Activated naive CD8-positive, alpha-beta T cell (primary cell): ENCODE results near the gene MT1E.
"Not testable (repeated sequence)": the region's sequence is repeated elsewhere in the genome, so short reads cannot be mapped to it uniquely, and the experiment has no call there.

ENCODE experiments used
- H3K27ac Mint-ChIP-seq: one replicate; pipeline ENCODE4 v1.8.0; 2021; ENCODE audit warnings: mixed read lengths
- H3K27me3 Mint-ChIP-seq: one replicate; pipeline ENCODE4 v1.8.0; 2021; ENCODE audit warnings: mixed read lengths
- H3K36me3 Mint-ChIP-seq: one replicate; pipeline ENCODE4 v1.8.0; 2021; ENCODE audit warnings: mixed read lengths
- H3K4me1 Mint-ChIP-seq: one replicate; pipeline ENCODE4 v1.8.0; 2021; ENCODE audit warnings: low read depth, mixed read lengths
- H3K4me3 Mint-ChIP-seq: one replicate; pipeline ENCODE4 v1.8.0; 2021; ENCODE audit warnings: mild to moderate bottlenecking, mixed read lengths
- H3K9me3 Mint-ChIP-seq: one replicate; pipeline ENCODE4 v1.8.0; 2021; ENCODE audit warnings: low read depth, mixed read lengths

The MT1E gene

DNA sequence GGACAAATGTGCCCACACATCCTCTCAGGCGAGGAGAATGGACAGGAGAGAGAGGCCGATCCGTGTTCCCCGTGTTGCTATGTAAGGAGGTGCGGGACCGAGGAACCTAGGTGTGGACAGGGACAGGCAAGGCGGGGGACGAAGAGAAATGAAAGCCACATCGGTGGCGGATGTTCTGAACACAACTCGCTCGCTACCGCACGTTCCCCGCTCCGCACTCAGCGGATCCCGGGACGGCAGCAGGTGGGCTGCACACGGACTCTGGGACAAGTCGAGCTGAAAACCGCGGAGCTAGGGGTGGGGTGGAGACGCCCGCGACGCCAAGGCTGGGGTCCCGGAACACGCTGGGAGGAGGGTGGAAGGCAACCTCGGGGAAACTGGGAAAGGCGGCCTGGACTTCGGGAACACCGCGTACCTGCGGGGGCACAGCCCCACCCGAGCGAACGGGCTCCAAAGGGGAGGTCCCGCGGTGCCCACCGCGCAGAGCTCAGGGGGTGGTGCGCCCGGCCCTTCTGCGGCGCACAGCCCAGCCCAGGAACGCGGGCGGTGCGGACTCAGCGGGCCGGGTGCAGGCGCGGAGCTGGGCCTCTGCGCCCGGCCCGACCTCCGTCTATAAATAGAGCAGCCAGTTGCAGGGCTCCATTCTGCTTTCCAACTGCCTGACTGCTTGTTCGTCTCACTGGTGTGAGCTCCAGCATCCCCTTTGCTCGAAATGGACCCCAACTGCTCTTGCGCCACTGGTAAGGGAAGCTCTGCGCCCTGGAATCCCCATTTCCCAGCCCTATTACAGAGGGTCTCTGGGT, at the start of gene MT1E:
Gene MT1E (plus strand): TSS at position 642 of the 803 bp plus-strand sequence. CDS start 71 bp downstream, at position 713.
- Mint-ChIP-seq H3K27me3 (peaks cover 2% of the 10 kb centered on the region), H3K9me3 (no peaks in the 10 kb centered on the region), H3K36me3 (no peaks in the 10 kb centered on the region), H3K4me1 (peaks cover 15% of the 10 kb centered on the region), H3K4me3 (peak within 1 kb of the TSS; percentile 88), H3K27ac (peak within 1 kb of the TSS; percentile 41)

DNA sequence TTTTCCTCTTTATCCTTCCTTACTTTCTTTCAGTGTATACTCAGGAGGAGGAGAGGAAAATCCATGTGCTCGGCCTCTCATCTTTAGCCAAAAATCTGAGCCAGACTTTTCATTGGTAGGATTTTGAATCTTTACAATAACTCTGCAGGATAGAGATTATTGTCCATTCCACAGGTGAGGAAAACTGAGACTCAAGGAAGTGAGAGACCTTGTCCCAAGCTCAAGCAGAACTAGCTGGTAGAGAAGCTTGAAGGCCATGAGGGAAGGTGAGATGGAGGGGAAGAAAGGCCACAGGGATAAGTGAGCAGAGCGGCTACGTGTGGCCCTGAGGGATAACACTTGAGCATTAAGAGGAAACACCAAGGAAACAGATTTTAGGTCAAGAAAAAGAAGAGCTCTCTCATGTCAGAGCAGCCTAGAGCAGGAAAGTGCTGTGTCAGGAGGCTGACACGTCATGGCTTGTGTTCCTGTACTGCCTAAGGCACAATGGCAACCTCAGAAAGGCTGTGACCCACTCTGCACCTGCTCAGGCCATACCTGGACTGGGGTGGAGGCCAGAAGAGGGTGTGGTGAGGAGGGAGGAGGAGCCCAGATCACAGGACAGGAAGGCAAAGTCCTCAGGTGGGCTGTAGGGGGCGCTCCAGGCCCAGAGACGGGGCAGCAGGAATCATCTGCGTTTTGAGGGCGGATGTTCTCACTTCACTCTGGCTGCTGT, 48.8 kb upstream of the MT1E start:
- Mint-ChIP-seq H3K4me3 (no peak overlapping the region), H3K27me3 (no peaks in the 10 kb centered on the region), H3K36me3 (no peaks in the 10 kb centered on the region), H3K27ac (no peak overlapping the region), H3K9me3 (peaks cover 5% of the 10 kb centered on the region), H3K4me1 (peaks cover 6% of the 10 kb centered on the region)

DNA sequence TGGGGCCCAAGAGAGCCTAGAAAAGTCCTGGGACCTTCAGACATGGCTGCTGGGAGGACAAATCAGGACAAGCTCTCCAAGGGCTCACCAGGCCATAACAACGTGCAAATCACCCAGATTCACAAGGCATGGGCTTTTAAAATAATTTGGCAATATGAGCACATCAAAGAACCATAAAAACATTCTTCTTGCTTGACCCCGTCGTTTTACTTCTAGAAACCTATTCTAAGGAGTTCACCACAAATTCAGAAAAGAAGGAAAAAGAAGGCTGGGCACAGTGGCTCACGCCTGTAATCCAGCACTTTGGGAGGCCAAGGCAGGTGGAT, 48.3 kb upstream of the MT1E start:
- Mint-ChIP-seq H3K27me3 (no peaks in the 10 kb centered on the region), H3K4me1 (peaks cover 6% of the 10 kb centered on the region), H3K27ac (no peak overlapping the region), H3K36me3 (no peaks in the 10 kb centered on the region), H3K4me3 (no peak overlapping the region), H3K9me3 (peaks cover 5% of the 10 kb centered on the region)

DNA sequence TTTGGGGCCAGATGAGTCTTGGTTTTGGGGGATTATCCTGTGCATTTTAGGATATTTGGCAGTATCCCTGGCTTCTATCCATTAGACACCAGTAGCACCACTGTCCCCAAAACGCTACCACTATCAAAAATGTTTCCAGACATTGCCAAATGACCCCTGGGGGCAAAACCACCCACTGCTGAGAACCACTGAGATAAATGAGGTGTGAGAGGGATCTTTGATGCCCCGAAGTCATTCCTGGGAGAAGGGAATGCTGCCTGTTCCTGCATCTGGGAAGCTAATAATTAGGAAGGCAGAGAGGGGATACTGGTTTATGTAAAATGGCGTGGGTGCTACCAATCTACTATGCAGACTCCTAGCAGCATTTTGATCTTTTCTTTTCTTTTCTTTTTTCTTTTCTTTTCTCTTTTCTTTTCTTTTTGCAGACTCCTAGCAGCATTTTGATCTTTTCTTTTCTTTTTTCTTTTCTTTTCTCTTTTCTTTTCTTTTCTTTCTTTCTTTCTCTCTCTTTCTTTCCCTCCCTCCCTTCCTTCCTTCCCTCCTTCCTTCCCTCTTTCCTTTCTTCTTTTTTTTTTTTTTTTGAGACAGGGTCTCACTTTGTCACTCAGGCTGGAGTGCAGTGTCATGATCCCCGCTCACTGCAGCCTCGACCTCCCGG, 45.1 kb upstream of the MT1E start:
- Mint-ChIP-seq H3K27ac (no peak overlapping the region), H3K4me1 (peaks cover 6% of the 10 kb centered on the region), H3K4me3 (no peak overlapping the region), H3K9me3 (no peaks in the 10 kb centered on the region), H3K36me3 (no peaks in the 10 kb centered on the region), H3K27me3 (no peaks in the 10 kb centered on the region)

DNA sequence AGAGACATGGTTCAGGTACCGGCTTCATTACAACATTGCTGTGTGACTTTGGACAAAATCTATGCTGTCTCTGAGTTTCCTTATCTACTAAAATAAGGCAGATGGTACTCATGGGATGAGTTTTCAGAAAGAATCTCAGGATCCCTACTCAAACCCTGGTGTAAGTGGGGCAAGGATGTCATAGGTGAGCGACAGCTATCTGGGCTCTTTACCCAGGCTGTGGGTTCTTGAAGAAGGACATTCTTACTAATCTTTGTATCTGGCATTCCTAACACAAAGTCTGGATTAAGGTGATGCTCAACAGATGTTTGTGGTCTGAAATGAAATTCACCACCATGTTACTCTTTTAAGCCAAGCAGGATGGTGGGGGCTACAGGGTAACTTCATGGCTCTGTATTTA, 42.7 kb upstream of the MT1E start:
- H3K4me3 Mint-ChIP-seq, H3K36me3 Mint-ChIP-seq, H3K4me1 Mint-ChIP-seq, H3K9me3 Mint-ChIP-seq, H3K27ac Mint-ChIP-seq, H3K27me3 Mint-ChIP-seq: not testable (repeated sequence)

DNA sequence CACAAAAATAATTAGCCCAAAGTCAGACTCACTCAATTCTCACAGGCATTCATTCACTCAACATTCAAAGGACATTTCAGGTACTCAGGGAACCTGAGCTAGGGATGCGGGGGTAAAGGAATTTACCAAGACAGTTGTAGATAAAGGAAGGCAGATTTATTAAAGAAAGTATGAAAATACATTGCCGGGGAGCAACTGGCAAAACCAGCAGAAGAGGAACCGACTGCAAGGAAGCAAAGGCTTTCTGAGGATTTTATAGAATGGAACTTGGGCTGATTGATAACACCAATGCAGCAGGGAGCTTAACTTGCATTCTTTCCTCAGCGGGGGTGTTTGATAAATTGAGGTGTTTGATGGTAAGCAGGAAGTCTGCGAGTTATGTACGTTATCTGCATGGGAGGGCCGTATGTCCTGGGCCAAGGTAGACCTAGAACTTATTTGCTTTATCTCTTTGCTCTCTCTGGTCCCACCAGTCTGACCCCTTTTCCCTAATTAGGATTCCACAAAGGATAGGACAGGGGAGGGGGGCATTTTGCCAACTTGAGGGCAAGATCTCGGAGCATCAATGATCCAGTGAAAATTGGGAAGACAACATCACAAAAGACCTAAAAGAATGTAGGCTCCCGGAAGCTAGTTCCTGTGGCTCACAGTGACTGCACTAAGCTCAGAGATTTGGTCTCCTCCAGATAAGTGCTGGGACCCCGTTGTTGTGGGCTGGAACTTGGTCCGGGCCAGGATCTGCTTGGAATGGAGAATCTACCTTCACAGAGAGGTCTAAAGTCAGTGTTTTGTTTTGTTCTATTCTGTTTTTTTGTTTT, 42.0 kb upstream of the MT1E start:
- no peaks in the 10 kb centered on the region for H3K4me1 Mint-ChIP-seq
- no peak overlapping the region for H3K27ac Mint-ChIP-seq
- H3K9me3 Mint-ChIP-seq = no peaks in the 10 kb centered on the region
- H3K4me3 Mint-ChIP-seq = no peak overlapping the region
- H3K27me3 Mint-ChIP-seq = no peaks in the 10 kb centered on the region
- no peaks in the 10 kb centered on the region for H3K36me3 Mint-ChIP-seq

DNA sequence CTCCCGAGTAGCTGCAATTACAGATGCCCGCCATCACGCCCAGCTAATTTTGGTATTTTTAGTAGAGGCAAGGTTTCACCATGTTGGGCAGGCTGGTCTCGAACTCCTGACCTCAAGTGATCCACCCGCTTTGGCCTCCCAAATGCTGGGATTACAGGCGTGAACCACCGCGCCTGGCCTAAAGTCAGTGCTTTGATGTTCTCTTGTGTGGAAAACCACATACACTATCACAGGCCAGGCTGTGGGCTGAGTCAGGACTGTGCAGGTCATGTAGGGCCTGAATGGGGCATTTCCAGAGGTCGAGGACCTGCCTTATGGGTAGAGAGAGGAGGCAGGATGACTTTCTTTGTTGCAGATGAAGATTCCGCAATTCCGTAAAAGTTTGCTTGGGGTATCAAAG, 41.3 kb upstream of the MT1E start:
- H3K9me3 Mint-ChIP-seq = no peaks in the 10 kb centered on the region
- H3K36me3 Mint-ChIP-seq = no peaks in the 10 kb centered on the region
- no peak overlapping the region for H3K4me3 Mint-ChIP-seq
- no peak overlapping the region for H3K27ac Mint-ChIP-seq
- peaks cover 3% of the 10 kb centered on the region for H3K4me1 Mint-ChIP-seq
- no peaks in the 10 kb centered on the region for H3K27me3 Mint-ChIP-seq

DNA sequence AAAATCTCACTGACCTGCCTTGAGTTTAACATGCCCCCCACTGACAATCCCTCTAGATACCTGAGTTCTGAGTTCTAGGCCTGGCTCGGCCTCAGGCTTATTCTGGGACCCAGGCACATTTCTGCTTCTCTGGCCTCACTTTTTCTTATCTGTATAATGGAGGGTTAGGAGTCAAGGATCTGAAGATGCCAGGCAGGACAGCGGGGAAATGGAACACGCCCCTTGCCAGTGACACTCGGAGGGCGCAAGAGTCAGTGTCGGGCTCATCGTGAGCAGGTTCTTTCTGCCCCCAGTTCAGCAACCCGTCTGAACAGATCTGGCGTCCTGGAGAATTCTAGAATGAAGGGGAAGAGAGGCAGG, 36.8 kb upstream of the MT1E start:
- Mint-ChIP-seq H3K4me3 (peak overlapping the region; percentile 90), H3K36me3 (no peaks in the 10 kb centered on the region), H3K9me3 (no peaks in the 10 kb centered on the region), H3K27ac (no peak overlapping the region), H3K4me1 (peaks cover 14% of the 10 kb centered on the region), H3K27me3 (no peaks in the 10 kb centered on the region)

DNA sequence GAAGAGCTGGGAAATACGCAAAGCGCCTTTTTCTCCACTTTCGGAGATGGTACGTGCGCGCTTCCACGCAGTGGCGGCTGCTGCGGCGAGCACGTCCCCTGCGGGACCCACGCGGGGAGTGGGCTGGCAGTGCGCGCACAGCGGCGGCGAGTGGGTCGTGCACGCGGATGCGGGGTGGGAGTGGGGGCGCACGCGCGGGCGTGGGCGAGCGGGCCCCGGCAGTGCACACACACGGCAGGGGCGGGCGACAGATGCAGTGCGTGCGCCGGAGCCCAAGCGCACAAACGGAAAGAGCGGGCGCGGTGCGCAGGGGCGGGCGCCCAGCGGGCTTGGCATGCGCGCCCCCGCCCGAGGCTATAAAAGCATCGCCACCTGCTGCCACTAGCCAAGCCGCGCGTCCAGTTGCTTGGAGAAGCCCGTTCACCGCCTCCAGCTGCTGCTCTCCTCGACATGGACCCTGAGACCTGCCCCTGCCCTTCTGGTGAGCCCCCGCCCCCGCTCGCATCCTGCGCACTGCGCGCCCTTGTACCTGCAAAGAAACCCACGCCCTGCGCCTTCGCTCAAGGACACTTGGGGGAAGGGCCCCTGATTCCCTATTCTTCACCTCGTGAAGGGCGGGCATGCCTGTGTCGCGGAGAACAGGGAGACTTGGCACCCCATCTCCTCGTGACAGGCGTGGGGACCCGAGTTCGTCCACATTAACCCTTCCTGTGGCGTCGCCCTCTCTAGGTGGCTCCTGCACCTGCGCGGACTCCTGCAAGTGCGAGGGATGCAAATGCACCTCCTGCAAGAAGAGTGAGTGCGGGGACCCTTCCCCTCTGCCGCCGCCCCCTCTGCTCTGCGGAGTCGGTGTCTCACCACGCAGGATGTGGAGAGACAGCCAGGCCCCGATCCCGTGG, 36.2 kb upstream of the MT1E start, which contains the start of gene MT3:
Gene MT3 (plus strand): TSS at position 388 of the 899 bp plus-strand sequence. CDS start 63 bp downstream, at position 451.
- no peaks in the 10 kb centered on the region for H3K36me3 Mint-ChIP-seq
- H3K27me3 Mint-ChIP-seq = no peaks in the 10 kb centered on the region
- H3K4me1 Mint-ChIP-seq = peaks cover 14% of the 10 kb centered on the region
- H3K9me3 Mint-ChIP-seq = no peaks in the 10 kb centered on the region
- no peak within 1 kb of the TSS for H3K27ac Mint-ChIP-seq
- peak within 1 kb of the TSS; percentile 90 for H3K4me3 Mint-ChIP-seq

DNA sequence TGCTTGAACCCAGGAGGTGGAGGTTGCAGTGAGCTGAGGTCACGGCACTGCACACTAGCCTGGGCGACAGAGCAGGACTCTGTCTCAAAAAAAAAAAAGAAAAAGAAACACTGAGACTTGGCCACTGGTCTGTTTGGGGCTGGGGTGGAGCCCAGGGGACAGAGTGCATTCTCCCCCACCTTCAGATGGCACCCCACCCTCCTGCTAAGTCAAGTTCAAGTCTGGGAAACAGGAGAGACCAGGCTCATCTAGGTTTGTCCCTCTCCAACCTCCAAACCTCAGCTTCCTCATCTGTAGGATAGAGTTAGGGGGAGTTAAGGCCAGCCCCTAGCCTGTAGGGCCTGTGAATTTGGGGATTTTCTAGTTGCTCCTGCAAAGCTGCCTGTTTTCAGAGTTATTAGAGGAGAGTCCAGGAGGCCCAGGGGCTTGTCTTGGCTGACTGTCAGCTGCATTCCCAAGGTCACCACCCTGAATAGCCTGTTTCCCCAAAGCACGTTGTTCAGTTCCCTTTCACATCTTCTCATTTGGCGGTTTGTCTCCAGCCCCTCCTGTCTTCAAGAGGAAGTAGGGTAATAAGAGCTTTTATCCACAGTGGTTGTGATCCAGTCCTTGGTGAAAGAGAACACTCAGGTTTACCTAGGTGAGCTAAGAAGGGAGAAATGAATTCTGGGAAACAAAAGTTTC, 34.1 kb upstream of the MT1E start:
- Mint-ChIP-seq H3K36me3 (no peaks in the 10 kb centered on the region), H3K9me3 (no peaks in the 10 kb centered on the region), H3K27me3 (no peaks in the 10 kb centered on the region), H3K4me3 (no peak overlapping the region), H3K27ac (no peak overlapping the region), H3K4me1 (peaks cover 14% of the 10 kb centered on the region)

DNA sequence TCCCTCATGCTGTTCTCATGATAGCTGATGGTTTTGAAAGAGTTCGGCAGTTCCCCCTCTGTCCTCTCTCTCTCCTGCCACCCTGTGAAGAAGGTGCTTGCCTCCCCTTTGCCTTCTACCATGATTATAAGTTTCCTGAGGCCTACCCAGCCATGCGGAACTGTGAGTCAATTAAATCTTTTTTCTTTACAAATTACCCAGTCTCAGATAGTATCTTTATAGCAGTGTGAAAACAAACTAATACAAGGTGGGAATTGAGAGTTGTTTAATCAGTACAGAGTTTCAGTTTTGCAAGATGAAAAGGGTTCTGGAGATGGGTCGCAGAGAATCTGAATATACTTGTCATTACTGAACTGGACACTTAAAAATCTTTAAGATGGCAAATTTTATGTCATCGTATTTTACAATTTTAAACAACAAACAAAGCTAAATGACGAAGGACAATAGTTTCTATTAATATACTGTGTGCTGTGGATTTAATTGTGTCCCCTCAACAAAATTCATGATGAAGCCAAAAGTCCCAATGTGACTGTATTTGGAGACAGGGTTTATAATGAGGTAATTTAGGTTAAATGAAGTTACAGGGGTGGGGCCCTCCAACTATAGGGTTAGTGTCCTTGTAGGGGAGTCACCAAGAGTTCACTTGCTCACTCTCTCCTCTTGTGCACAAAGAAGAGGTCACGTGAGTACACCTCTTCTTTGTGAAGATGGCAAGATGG, 31.8 kb upstream of the MT1E start:
- no peaks in the 10 kb centered on the region for H3K27me3 Mint-ChIP-seq
- no peaks in the 10 kb centered on the region for H3K9me3 Mint-ChIP-seq
- H3K36me3 Mint-ChIP-seq = no peaks in the 10 kb centered on the region
- no peak overlapping the region for H3K27ac Mint-ChIP-seq
- H3K4me3 Mint-ChIP-seq = no peak overlapping the region
- peaks cover 16% of the 10 kb centered on the region for H3K4me1 Mint-ChIP-seq

DNA sequence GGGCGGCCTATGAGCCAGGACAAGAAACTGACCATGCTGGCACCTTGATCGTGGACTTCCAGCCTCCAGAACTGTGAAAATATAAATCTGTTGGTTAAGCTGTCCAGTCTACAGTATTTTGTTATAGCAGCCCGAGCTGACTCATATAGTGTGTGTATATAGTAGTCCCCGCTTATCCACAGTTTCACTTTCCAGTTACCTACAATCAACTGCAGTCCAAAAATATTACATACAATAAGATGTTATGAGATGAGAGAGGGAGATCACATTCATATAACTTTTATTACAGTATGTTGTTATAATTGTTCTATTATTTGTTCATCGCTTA, 31.3 kb upstream of the MT1E start:
- Mint-ChIP-seq H3K9me3 (no peaks in the 10 kb centered on the region), H3K4me3 (no peak overlapping the region), H3K27me3 (no peaks in the 10 kb centered on the region), H3K4me1 (peaks cover 14% of the 10 kb centered on the region), H3K27ac (no peak overlapping the region), H3K36me3 (no peaks in the 10 kb centered on the region)

DNA sequence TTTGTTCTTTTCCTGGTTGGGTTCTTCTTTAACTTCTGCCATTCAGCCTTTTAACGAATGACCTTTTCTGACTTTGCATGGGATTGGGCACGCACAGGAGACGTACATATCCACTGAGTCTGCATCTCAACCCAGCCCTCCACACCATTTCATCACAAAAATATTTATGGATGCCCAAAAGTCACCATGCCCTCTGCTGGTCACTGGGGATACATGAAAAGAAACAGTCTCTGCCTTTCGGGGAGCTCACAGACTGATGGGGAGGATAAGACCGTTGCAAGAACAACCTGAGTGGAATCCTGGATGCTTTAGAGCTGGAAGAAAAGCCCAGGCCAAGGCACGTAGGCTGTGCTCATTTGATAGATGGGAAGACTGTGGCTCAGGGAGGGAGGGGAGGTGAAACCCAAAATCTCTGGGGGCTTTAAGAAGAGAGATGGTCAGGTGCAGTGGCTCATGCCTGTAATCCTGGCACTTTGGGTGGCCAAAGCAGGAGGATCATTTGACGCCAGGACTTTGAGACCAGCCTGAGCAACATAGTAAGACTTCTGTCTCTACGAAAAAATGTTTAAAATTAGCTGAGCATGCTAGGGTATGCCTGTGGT, 25.1 kb upstream of the MT1E start:
- Mint-ChIP-seq H3K36me3 (no peaks in the 10 kb centered on the region), H3K4me1 (peaks cover 5% of the 10 kb centered on the region), H3K27ac (no peak overlapping the region), H3K4me3 (no peak overlapping the region), H3K27me3 (no peaks in the 10 kb centered on the region), H3K9me3 (no peaks in the 10 kb centered on the region)
